RWPE1 (cell line): ENCODE measurements around the gene ADGRL1.

ENCODE experiments used
- CTCF ChIA-PET: fragments of 350-600 bp; sonication (Branson Sonifier 250); formaldehyde crosslinking; extraction: SDS; loops from one replicate; lab custom pipeline; 2021; lab: Yijun Ruan, JAX
- POLR2A ChIA-PET: fragments of 400-600 bp; formaldehyde crosslinking; extraction: SDS; loops from one replicate; lab custom pipeline; 2020; ENCODE audit warnings: antibody characterized with exemption; ENCODE audit not compliant: low non-redundant PET; lab: Yijun Ruan, JAX
- DNase-seq: peaks from one replicate; pipeline ENCODE4 v3.0.0; 2012; ENCODE audit warnings: low spot score
- H3K27ac ChIP-seq: fragments of 450-650 bp; 2 replicates; pipeline ENCODE4 v1.5.1; 2017
- TF ChIP-seq, protein P1 (sequence below): fragments of 450-650 bp; conservative IDR thresholded peaks from 2 replicates; pipeline ENCODE4 v1.5.1; 2017; ENCODE audit warnings: low read depth, mild to moderate bottlenecking

Gene ADGRL1

DNA sequence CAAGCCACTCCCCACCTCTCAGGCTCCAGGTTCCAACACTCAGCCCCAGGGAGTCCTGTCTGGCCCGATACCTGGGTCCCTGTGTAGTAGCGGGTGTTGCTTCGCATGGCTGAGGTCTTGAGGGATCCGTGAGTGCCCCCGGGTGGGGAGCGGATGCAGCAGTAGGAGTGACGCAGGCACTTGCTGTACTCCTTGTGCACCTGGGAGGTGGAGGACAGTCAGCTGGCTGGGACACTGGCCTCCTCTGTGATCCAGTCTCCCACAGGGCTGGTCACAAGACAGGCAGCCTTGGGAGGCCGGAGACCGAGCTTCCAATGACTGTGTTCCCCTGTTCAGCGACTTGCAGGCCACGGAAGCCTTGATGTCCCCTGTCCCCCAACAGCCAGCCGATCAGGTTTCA is 53.3 kb downstream of the ADGRL1 start:
- TF ChIP-seq, protein P1, sequence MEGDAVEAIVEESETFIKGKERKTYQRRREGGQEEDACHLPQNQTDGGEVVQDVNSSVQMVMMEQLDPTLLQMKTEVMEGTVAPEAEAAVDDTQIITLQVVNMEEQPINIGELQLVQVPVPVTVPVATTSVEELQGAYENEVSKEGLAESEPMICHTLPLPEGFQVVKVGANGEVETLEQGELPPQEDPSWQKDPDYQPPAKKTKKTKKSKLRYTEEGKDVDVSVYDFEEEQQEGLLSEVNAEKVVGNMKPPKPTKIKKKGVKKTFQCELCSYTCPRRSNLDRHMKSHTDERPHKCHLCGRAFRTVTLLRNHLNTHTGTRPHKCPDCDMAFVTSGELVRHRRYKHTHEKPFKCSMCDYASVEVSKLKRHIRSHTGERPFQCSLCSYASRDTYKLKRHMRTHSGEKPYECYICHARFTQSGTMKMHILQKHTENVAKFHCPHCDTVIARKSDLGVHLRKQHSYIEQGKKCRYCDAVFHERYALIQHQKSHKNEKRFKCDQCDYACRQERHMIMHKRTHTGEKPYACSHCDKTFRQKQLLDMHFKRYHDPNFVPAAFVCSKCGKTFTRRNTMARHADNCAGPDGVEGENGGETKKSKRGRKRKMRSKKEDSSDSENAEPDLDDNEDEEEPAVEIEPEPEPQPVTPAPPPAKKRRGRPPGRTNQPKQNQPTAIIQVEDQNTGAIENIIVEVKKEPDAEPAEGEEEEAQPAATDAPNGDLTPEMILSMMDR, result no peak
- H3K27ac ChIP-seq, result no peak overlapping the region
- CTCF ChIA-PET, result interaction anchor here (0.9 kb wide), 1 partner anchor 195 kb away, joined by 5 read pairs; no protein-coding TSS in a partner anchor
- POLR2A ChIA-PET, result no interaction called here
- no peak for DNase-seq

DNA sequence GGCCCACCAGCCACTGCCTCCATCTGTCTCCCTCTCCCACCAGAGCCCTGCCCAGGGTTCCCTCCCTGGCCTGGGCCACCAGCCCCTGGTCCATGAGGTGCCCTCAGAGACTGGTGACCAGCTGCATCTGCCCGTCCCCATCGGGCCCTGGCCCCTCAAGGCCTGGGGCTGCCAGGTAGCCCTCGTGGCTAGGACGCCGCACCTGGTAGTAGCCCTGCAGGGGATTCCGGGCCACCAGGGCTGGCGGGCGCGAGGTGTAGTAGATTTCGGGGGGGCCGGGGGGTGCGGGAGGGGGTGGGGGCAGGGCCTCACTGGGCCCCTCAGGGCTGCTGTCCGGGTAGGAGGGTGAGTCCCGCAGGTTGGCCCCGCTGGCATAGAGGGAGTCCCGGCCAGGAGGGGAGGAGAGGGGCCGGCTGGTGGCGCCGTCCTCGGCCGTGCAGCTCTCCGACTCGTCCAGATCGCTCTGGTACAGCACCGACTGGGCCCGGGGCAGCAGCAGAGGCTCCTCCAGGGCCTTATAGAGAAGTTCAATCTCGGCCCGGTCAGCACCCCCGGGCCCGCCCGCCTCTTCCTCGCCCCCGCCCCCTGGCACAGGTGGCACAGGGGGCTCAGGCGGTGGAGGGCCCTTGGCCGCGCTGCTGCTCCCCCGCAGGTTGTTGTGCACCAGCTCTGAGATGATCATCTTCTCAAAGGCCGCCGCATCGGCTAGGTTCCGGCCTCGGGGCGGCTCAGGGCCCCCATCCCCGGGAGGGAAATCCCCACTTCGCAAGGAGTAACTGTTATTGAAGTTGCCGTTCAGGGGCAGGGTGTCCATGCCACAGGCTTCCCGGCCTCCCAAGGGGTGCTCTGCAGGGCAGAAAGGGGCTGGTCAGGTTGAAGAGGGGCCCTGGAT is 55.0 kb downstream of the ADGRL1 start:
- ChIA-PET POLR2A (no interaction called here), CTCF (no interaction called here)
- TF ChIP-seq, protein P1, result no peak
- no peak for DNase-seq
- H3K27ac ChIP-seq, result no peak overlapping the region

DNA sequence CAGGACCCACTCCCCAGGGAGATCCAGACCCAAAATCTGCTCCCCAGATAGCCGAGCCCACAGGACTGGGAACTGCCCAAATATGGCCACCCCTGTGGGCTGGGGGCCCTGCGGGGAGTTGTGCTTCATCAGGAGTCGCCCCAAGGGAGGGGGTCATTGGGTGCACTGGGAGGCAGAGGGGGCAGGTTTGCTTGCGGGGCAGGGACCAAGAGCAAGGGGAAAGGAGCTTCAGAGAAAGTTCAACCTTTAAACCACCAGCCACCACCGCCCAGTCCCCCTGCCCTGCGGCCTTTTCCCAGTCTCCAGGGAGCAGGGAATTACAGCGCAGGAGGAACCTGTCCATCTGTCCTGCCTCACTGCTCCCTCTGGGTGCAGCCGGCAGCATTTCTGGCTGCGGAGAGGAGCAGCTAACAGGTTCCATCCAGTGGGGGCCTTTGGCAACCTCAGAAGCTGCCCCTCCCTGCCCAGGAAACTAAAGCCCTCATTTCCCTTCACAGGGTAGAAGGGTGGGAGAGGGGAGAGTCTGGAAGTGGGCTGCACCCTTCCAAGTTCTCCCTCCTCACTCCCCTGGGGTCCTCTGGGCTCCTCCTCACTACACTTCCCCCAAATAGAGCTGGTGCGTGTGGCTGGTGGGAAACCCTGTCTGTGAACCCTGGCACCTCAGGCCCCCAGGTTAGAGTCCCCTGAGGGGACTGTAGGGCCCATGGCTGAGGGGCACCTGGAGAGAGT is 55.8 kb downstream of the ADGRL1 start:
- DNase-seq, result no peak
- POLR2A ChIA-PET, result no interaction called here
- H3K27ac ChIP-seq, result peak overlapping the region; percentile 64
- TF ChIP-seq, protein P1, result no peak
- CTCF ChIA-PET, result interaction anchor here (0.8 kb wide), 1 partner anchor 198 kb away, joined by 3 read pairs; no protein-coding TSS in a partner anchor

DNA sequence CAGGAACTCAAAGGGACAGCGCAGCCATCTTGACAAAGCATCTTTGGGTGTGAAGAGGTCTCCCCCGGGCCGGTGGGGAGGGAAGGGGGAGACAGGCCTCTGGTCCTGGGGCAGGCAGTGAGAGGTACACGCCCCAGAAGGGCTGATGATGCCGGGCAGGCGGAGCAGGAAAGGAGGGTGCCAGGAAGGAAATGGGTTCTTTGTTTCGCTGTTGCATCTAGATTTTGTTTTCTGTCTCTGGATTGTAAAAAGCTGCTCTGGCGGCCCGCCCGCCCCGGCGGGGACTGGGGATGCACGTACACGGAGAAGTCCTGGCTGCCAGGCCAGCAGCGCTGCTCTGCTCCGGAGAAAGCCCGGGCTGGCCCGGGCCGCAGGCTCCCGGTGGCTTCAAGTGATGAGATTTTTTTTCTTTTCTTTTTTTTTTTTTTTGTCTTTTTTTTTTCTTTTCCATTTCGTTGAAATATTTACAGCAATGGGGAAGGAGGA is 56.4 kb downstream of the ADGRL1 start:
- H3K27ac ChIP-seq, result peak overlapping the region; percentile 64
- DNase-seq, result no peak
- CTCF ChIA-PET, result interaction anchor here (0.8 kb wide), 1 partner anchor 199 kb away, joined by 3 read pairs; no protein-coding TSS in a partner anchor
- TF ChIP-seq, protein P1, result no peak
- POLR2A ChIA-PET, result no interaction called here

DNA sequence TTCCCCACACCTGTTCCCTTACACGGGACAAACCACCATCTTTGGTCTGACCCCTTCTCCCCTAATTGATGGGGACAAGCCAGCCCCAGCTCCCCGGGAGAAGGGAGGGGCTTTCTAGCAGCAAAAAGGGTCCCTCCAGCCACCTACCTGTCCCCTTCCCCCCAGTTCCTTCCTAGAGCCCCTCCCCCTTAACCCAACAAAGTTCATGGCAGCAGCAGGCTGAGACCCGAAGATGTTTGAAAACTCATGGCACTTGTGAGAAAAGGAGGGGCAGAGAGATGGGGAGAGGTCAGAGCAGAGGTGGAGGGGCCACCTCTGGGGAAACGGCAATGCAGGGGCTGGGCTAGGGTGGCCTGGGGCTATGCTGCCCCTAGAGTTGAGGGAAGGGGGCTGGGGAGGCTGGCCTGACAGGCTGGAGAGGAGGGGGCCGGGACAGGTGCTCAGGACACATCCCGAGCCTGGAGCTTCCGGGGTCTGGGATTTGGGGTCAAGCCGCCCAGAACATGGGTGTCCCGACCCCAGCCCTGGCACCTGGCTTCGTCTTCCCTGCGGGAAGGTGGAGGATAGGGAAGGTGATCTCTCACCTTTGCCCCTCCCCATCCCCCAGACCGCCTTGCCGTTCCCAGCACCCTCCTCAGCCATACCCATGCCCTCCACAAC is 57.1 kb downstream of the ADGRL1 start:
- ChIA-PET CTCF (interaction anchor here (0.6 to 1.1 kb wide), 3 partner anchors 12 to 29 kb away, joined by 3 to 4 read pairs (median 3); no protein-coding TSS in a partner anchor), POLR2A (no interaction called here)
- H3K27ac ChIP-seq, result peak overlapping the region; percentile 64
- TF ChIP-seq, protein P1, result no peak
- DNase-seq, result no peak
